WTC11 (cell line): ENCODE measurements around the gene ERC2. TPM values are rescaled to one million over a fixed set of nuclear protein-coding genes. Genes with fewer than 3 reads are reported as not detected.

Experiments used
- ATAC-seq: fragments of 200-7000 bp; cut with Tn5 transposase; 2 replicates; pipeline ENCODE4 v1.10.0; 2021; ENCODE audit warnings: mild to moderate bottlenecking, moderate library complexity
- CTCF ChIA-PET: fragments of 300-600 bp; sonication (Branson Sonifier 250); formaldehyde crosslinking; loops from one replicate; lab custom pipeline; 2021; ENCODE audit warnings: antibody characterized with exemption; lab: Charles Lee
- POLR2A ChIA-PET: fragments of 350-600 bp; sonication (Branson Sonifier 250); formaldehyde crosslinking; loops from one replicate; lab custom pipeline; 2021; ENCODE audit warnings: antibody characterized with exemption; lab: Charles Lee
- DNase-seq: peaks from one replicate; pipeline ENCODE4 v3.0.0; 2021; ENCODE audit warnings: low spot score
- H3K27ac Mint-ChIP-seq: 2 replicates; pipeline ENCODE4 v1.8.0; 2021; ENCODE audit warnings: mixed read lengths
- H3K27me3 Mint-ChIP-seq: 2 replicates; pipeline ENCODE4 v1.8.0; 2021; ENCODE audit warnings: low read depth, mild to moderate bottlenecking, moderate library complexity, mixed read lengths
- H3K36me3 Mint-ChIP-seq: 2 replicates; pipeline ENCODE4 v1.8.0; 2021; ENCODE audit warnings: mixed read lengths
- H3K4me1 Mint-ChIP-seq: 2 replicates; pipeline ENCODE4 v1.8.0; 2022; ENCODE audit warnings: mixed read lengths
- H3K4me3 Mint-ChIP-seq: 2 replicates; pipeline ENCODE4 v1.8.0; 2021; ENCODE audit warnings: mild to moderate bottlenecking, moderate library complexity, mixed read lengths
- H3K9me3 Mint-ChIP-seq: 2 replicates; pipeline ENCODE4 v1.8.0; 2021; ENCODE audit warnings: mixed read lengths
- AFF4 ChIP-seq: sonication (generic); formaldehyde crosslinking; IDR thresholded peaks from 2 replicates; pipeline ENCODE4 v1.8.1; 2023; ENCODE audit warnings: mild to moderate bottlenecking, missing genetic modification reagents, borderline replicate concordance
- ARID4B ChIP-seq: sonication (generic); formaldehyde crosslinking; IDR thresholded peaks from 2 replicates; pipeline ENCODE4 v1.8.0; 2023; ENCODE audit warnings: missing genetic modification reagents, mild to moderate bottlenecking, borderline replicate concordance
- ATF3 ChIP-seq: sonication (generic); formaldehyde crosslinking; conservative IDR thresholded peaks from 2 replicates; pipeline ENCODE4 v1.8.1; 2022; ENCODE audit warnings: mild to moderate bottlenecking, missing genetic modification reagents
- CREM ChIP-seq: sonication (generic); formaldehyde crosslinking; IDR thresholded peaks from 2 replicates; pipeline ENCODE4 v1.8.1; 2022; ENCODE audit warnings: mild to moderate bottlenecking, missing genetic modification reagents, moderate library complexity
- E2F5 ChIP-seq: sonication (generic); formaldehyde crosslinking; IDR thresholded peaks from 2 replicates; pipeline ENCODE4 v1.8.1; 2022; ENCODE audit warnings: mild to moderate bottlenecking, moderate library complexity, missing genetic modification reagents
- ERG ChIP-seq: fragments of 250-450 bp; sonication (Bioruptor Pico); IDR thresholded peaks from 2 replicates; pipeline ENCODE4 v1.8.0; 2021; ENCODE audit warnings: mild to moderate bottlenecking
- MLX ChIP-seq: sonication (generic); formaldehyde crosslinking; IDR thresholded peaks from 2 replicates; pipeline ENCODE4 v1.8.1; 2023; ENCODE audit warnings: mild to moderate bottlenecking, missing genetic modification reagents, moderate library complexity
- PRRX2 ChIP-seq: fragments of 250-450 bp; sonication (Bioruptor Pico); IDR thresholded peaks from 2 replicates; pipeline ENCODE4 v1.8.0; 2021; ENCODE audit warnings: mild to moderate bottlenecking
- USF2 ChIP-seq: sonication (generic); formaldehyde crosslinking; IDR thresholded peaks from 2 replicates; pipeline ENCODE4 v1.8.1; 2023; ENCODE audit warnings: mild to moderate bottlenecking, missing genetic modification reagents, moderate library complexity
- ZNF263 ChIP-seq: sonication (generic); formaldehyde crosslinking; IDR thresholded peaks from 2 replicates; pipeline ENCODE4 v1.8.1; 2022; ENCODE audit warnings: low read depth, mild to moderate bottlenecking, moderate library complexity, missing genetic modification reagents
- ZNF317 ChIP-seq: sonication (generic); formaldehyde crosslinking; IDR thresholded peaks from 2 replicates; pipeline ENCODE4 v1.8.1; 2023; ENCODE audit warnings: low read depth, mild to moderate bottlenecking, moderate library complexity, missing genetic modification reagents, borderline replicate concordance
- ZNF423 ChIP-seq: fragments of 250-450 bp; sonication (Bioruptor Pico); IDR thresholded peaks from 2 replicates; pipeline ENCODE4 v2.1.2; 2022; ENCODE audit warnings: mild to moderate bottlenecking, moderate library complexity
- ZNF425 ChIP-seq: fragments of 250-450 bp; sonication (Bioruptor Pico); conservative IDR thresholded peaks from 2 replicates; pipeline ENCODE4 v1.9.0; 2021; ENCODE audit warnings: mild to moderate bottlenecking
- ZNF671 ChIP-seq: fragments of 250-450 bp; sonication (Bioruptor Pico); IDR thresholded peaks from 2 replicates; pipeline ENCODE4 v1.8.0; 2021; ENCODE audit warnings: mild to moderate bottlenecking
- total RNA-seq: library from RNA; stranded (reverse); gene quantifications from 3 replicates; pipeline ENCODE4 v1.2.3, GENCODE V29; 2021

Gene ERC2
- total RNA-seq, 1 experiment from 2014 or later = 23.5 TPM

- no peak for TF ChIP-seq USF2 (CRISPR knock-in tag)
Measured at GRCh38 chr3:55859305-55859704, 609.0 kb downstream of the ERC2 start (continued).

- ChIA-PET CTCF (interaction anchor here (1.2 to 1.6 kb wide), 2 partner anchors 19 to 41 kb away, joined by 3 to 5 read pairs; no protein-coding TSS in a partner anchor), POLR2A (no interaction called here)
- H3K9me3 Mint-ChIP-seq = no peaks in the 10 kb centered on the region
- DNase-seq (no peak), ATAC-seq (no peak)
- no peak overlapping the region for H3K27ac Mint-ChIP-seq
- TF ChIP-seq CREM = no peak
- no peak for TF ChIP-seq ZNF425
- no peak for TF ChIP-seq ARID4B (CRISPR knock-in tag)
- TF ChIP-seq ATF3 = no peak
- no peak for TF ChIP-seq ZNF423 (CRISPR knock-in tag)
- TF ChIP-seq MLX (CRISPR knock-in tag) = no peak
- TF ChIP-seq PRRX2 = no peak
- no peak for TF ChIP-seq AFF4 (CRISPR knock-in tag)
- no peak for TF ChIP-seq ZNF671 (CRISPR knock-in tag)
- H3K4me1 Mint-ChIP-seq = peaks cover 30% of the 10 kb centered on the region
- no peak overlapping the region for H3K4me3 Mint-ChIP-seq
- H3K27me3 Mint-ChIP-seq = no peaks in the 10 kb centered on the region
- no peaks in the 10 kb centered on the region for H3K36me3 Mint-ChIP-seq
Measured at GRCh38 chr3:55858727-55859126, 609.5 kb downstream of the ERC2 start.

- ChIA-PET POLR2A (no interaction called here), CTCF (interaction anchor here (1.2 kb wide), 1 partner anchor 41 kb away, joined by 3 read pairs; no protein-coding TSS in a partner anchor)
- Mint-ChIP-seq H3K27ac (no peak overlapping the region), H3K27me3 (no peaks in the 10 kb centered on the region), H3K36me3 (no peaks in the 10 kb centered on the region), H3K9me3 (no peaks in the 10 kb centered on the region), H3K4me1 (peaks cover 30% of the 10 kb centered on the region), H3K4me3 (no peak overlapping the region)
- no peak for ATAC-seq
- DNase-seq = no peak
- no peak for TF ChIP-seq E2F5 (CRISPR knock-in tag)
- TF ChIP-seq ERG (CRISPR knock-in tag) = no peak
- TF ChIP-seq ZNF263 = no peak
- no peak for TF ChIP-seq ZNF317 (CRISPR knock-in tag)
Measured at GRCh38 chr3:55858302-55858701, 610.0 kb downstream of the ERC2 start.
